NT2/D1 (cell line): Measurements from ENCODE around the gene C4orf50.

Experiments
- SUZ12 ChIP-seq: IDR thresholded peaks from 2 replicates; pipeline ENCODE4 v1.6.1; 2011; ENCODE audit not compliant: insufficient read length, insufficient read depth; ENCODE audit errors: extremely low read depth
- ZNF274 ChIP-seq: IDR thresholded peaks from 2 replicates; pipeline ENCODE4 v1.6.1; 2011; ENCODE audit warnings: mild to moderate bottlenecking, low read depth, low read length

GRCh38 chr4:5905714-5906113, 112.5 kb downstream of the C4orf50 start:
- TF ChIP-seq SUZ12 (no peak), ZNF274 (no peak)
